NCI-H69 (cell line): ENCODE results near the gene ASB14.
"Not testable (repeated sequence)": the region's sequence is repeated elsewhere in the genome, so short reads cannot be mapped to it uniquely, and the experiment has no call there.

Source experiments
- DNase-seq: peaks from one replicate; lab custom pipeline; 2025; lab: John Stamatoyannopoulos, UW

ASB14 gene

DNA sequence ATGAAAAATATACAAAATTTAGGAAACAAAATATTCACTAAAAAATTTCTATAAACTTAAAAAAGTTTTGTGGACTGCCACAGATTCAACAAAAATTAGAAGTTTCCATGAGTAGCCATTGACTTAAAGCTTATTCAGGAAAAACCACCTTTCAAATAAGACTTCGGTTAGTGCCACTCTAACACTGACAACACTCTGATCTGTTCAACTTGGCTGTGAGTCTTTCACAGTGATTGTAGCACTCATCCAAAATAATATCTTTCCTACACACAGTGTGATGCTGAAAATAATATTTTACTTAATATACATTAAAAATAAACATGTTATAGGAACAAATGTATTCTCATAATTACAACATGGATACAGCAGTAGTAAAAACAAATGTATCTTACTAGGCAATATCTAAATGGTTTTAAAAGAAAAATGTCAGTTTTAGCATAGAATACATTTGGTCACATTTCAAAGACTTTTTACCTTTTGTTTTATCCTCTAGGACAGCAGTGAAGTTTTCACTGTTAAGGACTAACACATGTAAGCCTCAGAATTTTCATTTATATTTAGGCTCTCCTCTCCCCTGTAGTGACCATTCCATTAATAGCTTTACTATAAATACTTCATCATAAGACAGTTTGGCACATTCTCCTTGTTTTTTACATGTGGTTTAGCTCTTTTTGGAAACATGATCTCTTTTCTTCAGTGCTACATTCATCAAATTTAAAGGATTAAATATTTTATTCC, at the start of gene ASB14:
Gene ASB14 (minus strand): TSS at position 527 of the 738 bp plus-strand sequence. CDS start 652 bp downstream, outside the sequence.
- DNase-seq: no peak

DNA sequence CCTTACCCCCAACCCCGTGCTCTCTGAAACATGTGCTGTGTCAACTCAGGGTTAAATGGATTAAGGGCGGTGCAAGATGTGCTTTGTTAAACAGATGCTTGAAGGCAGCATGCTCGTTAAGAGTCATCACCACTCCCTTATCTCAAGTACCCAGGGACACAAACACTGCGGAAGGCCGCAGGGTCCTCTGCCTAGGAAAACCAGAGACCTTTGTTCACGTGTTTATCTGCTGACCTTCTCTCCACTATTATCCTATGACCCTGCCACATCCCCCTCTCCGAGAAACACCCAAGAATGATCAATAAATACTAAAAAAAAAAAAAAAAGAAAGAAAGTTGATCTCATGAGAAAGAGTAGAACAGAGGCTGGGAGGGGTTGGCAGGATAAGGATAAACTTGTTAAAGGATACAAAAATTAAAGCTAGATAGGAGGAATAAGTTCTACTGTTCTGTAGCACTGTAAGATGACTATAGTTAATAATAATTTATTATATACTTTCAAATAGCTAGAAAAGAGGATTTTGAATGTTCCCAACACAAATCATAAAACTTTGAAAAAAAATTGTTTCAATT, 46.7 kb upstream of the ASB14 start:
- DNase-seq: not testable (repeated sequence)

DNA sequence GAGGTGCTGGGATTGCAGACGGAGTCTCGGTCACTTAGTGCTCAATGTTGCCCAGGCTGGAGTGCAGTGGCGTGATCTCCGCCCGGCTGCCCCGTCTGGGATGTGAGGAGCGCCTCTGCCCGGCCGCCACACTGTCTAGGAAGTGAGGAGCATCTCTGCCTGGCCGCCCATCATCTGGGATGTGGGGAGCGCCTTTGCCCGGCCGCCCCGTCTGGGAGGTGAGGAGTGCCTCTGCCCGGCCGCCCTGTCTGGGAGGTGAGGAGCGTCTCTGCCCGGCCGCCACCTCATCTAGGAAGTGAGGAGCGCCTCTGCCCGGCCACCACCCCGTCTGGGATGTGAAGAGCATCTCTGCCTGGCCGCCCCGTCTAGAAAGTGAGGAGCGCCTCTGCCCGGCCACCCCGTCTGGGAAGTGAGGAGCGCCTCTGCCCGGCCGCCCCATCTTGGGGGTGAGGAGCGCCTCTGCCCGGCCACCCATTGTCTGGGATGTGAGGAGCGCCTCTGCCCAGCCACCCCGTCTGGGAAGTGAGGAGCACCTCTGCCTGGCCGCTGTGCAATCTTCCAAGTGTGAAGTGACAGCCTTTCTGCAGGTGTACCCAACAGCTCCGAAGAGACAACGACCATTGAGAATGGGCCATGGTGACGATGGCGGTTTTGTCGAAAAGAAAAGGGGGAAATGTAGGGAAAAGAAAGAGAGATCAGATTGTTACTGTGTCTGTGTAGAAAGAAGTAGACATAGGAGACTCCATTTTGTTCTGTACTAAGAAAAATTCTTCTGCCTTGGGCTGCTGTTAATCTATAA, 46.0 kb upstream of the ASB14 start:
- DNase-seq: not testable (repeated sequence)

DNA sequence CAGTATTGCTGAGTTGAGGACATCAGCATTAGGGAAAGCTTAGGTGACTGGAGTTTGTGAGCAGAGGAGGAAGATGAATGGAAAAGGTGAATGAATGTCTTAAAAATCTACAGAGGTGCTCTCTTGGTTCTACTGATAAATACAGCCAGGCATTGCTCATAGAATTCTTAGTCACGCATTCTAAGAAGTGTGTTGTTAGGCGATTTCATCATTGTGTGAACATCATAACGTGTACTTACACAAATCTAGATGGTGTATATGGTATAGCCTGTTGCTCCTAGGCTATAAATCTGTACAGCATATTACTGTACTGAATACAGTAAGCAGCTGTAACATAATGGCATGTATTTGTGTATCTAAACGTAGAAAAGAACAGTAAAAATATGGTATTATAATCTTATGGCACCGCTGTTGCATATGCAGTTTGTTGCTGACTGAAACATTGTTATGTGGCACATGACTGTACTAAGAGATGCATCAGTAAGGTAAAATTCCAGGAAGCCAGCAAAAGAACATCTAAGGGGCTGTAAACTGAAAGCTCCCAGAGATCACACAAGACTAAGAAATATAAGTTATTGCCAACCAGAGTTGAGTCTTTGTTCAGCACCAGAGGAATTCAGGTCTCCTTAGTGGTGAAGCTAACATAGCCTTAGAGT, 42.9 kb upstream of the ASB14 start:
- no peak for DNase-seq

DNA sequence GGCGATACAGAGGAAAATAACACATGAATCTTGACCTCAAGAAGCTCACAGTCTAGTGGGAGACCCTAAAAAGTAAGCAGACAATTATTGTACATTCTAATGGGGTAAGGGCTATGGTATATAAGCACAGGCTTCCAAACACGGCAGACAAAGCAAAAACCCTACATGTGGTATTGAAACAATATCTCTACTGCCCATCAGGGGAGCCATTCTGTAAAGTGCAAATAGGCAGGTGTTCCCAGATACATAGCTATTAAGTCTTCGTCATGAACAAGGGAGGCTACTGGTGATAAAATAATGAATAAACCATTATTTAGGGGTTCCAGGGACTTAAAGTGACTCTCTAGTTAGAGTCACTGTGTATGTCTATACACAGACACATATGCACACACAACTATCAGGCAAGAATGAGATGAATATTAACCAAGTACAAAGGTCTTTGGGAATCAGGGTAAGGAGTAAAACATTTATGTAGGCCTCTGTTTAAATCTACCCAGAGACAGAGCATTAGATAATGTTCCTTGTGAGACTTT, 38.7 kb upstream of the ASB14 start:
- DNase-seq: peak; percentile 60

- not testable (repeated sequence) for DNase-seq
Observed at GRCh38 chr3:57326498-57326897, 34.0 kb upstream of the ASB14 start.

GRCh38 chr3:57314204-57314603, 21.7 kb upstream of the ASB14 start:
- no peak for DNase-seq

- no peak for DNase-seq
Observed at GRCh38 chr3:57309769-57310360, 17.4 kb upstream of the ASB14 start.

DNA sequence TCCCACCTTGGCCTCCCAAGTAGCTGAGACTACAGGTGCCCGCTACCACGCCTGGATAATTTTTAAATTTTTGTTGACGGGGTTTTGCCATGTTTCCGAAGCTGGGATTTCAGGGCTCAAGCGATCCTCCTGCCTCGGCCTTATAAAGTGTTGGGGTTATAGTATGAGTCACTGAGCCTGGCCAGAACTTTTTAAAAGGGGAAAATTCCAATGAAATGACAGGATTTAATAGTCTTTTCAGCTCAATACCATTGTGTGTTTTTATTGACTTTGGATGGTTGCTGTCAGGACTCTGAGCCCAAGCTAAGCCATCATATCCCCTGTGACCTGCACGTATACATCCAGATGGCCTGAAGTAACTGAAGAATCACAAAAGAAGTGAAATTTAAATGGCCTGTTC, 11.0 kb upstream of the ASB14 start:
- DNase-seq: not testable (repeated sequence)

DNA sequence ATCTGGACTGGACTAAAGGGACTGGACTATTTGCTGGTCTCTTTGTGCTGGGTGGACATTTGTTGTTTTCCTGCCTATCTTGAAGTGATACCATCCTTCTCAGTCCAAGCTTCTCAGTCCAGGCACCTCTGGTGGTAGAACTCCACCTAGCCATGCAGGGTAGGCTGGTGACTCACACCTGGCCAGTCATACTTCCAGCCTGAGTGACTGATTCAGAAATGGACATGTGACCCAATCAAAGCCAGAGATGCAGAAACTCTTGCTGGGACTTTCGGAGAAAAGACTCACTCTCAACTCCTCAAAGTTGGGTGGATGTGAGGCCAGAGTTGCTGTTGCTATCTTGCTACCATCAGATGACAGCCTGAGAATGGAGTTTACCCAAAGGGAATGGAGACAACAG, 5.6 kb upstream of the ASB14 start:
- DNase-seq: no peak

GRCh38 chr3:57292897-57293526, 527 bp upstream of the ASB14 start:
- DNase-seq: no peak

DNA sequence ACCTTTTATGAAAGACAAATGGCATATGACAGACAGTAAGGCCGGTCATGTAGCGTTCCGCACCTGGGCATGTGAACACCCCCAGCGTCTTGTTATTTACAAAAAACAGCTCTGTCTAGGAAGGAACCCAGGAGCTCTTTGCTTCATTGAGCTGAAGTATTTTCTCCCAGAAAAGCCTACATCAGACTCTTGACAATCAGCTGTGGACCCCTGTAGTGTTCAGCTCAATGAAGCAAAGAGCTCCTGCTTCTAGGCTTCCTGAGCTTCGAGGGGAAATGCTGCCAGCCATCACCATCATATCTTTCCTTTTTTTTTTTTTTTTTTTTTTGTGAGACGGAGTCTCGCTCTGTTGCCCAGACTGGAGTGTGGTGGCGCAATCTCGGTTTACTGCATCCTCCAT, 4.1 kb downstream of the ASB14 start:
- DNase-seq: no peak

DNA sequence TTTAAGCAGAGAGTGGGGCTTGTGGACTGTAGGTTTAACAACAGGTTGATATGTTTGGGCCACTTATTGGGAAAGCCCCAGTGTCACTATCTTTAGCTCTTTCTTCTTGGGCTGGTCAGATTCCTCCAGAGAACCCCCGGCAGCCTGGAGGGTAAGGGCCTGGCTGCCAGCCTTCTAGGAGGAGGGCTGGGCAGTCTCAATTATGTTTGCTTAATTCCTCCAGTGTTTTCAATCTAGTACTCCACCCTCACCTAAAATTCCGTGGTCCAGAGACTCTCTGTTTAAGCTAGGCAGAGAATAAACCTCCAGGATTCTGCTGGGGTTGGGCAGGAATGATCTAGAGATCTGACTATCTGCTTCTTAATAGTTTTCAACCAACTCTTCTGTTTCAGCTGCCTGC, 5.3 kb downstream of the ASB14 start:
- no peak for DNase-seq

DNA sequence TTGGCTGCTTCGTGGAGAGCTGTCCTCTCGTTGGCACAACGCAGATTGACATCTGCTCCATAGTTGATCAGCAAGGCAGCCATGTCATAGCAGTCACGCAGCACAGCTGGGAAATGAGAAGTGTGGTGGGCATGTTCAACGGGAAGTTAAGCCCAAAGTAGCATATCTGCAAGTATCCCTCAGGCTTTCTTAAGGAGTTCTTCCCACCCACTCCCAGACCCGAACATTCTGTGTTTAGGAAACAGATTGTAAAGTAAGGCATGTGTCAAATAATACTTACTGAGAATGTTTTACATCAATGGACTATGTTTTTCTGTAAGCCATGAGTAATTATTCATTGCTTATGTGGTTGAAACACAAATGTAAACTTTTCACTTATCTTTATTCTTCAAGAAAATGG, 9.2 kb downstream of the ASB14 start:
- no peak for DNase-seq

- no peak for DNase-seq
Observed at GRCh38 chr3:57281715-57282114, 10.8 kb downstream of the ASB14 start.

- DNase-seq: no peak
Observed at GRCh38 chr3:57279685-57280084, 12.8 kb downstream of the ASB14 start.

GRCh38 chr3:57278237-57278636, 14.2 kb downstream of the ASB14 start:
- no peak for DNase-seq

DNA sequence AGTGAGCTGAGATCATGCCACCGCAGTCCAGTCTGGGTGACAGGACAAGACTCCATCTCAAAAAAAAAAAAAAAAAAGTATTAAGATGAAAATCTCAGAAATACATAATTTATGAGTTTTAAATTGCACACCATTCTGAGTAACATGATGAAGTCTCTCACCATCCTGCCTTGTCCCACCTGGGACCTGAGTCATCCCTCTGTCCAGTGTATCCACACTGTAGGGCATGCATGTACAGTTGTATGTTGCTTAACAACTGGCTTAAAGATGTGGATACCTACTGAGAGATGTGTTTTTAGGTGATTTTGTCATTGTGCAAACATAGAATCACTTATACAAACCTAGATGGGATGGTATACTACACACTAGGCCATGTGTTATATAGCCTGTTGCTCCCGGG, 17.1 kb downstream of the ASB14 start:
- DNase-seq: no peak

DNA sequence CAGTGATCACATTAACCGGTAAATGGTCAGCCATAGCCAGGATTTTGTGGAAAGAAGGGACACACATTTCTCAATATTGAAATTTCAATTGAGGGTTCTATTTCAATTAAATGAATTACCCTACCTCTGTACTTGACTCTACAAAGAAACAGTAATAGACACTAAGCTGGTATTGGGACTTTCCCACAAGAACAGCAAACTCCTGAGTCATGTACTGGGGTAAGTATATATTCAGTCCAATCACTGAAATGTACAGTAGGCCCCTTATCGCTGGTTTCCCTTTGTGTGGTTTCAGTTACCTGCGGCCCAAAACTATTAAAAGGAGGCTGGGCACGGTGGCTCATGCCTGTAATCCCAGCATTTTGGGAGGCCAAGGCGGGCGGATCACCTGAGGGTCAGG, 17.6 kb downstream of the ASB14 start:
- no peak for DNase-seq

DNA sequence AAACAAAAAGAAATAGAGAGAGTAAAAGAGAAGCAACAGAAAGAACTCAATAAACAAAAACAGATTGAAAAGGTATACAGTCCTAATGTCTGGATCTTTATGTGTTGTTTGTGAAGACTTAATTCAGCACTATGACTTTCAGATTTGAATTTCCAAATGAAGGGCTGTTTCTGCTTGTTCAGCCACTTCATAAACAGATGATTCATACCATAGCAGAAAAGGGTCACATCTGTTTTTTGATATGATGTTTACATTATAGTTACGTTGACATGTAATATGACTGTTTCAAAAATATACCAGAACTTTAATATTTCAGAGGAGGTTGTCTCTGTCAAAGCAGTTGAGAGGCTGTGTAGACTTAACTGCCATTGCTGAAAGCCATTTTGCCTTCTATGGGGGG, 24.1 kb downstream of the ASB14 start:
- DNase-seq: no peak

- DNase-seq: no peak
Observed at GRCh38 chr3:57261929-57262328, 30.6 kb downstream of the ASB14 start.
